ENCODE results near the gene GRM1.

GRCh38 chr6:146287691-146288369, 259.0 kb downstream of the GRM1 start:
- TF ChIP-seq EZH2 (IDR thresholded peaks at IDR 0.05; ENCODE audit: insufficient read depth, low read length): no peak
- TF ChIP-seq, protein P1, sequence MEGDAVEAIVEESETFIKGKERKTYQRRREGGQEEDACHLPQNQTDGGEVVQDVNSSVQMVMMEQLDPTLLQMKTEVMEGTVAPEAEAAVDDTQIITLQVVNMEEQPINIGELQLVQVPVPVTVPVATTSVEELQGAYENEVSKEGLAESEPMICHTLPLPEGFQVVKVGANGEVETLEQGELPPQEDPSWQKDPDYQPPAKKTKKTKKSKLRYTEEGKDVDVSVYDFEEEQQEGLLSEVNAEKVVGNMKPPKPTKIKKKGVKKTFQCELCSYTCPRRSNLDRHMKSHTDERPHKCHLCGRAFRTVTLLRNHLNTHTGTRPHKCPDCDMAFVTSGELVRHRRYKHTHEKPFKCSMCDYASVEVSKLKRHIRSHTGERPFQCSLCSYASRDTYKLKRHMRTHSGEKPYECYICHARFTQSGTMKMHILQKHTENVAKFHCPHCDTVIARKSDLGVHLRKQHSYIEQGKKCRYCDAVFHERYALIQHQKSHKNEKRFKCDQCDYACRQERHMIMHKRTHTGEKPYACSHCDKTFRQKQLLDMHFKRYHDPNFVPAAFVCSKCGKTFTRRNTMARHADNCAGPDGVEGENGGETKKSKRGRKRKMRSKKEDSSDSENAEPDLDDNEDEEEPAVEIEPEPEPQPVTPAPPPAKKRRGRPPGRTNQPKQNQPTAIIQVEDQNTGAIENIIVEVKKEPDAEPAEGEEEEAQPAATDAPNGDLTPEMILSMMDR (IDR thresholded peaks at IDR 0.05; ENCODE audit: insufficient read depth, low read depth, low read length): no peak

Data from astrocyte (in vitro differentiated cells and primary cell).